Measurements from ENCODE around the gene BBS1.
A peak's percentile ranks its signal among the peaks of the same experiment; 100 is the strongest.

Gene BBS1

DNA sequence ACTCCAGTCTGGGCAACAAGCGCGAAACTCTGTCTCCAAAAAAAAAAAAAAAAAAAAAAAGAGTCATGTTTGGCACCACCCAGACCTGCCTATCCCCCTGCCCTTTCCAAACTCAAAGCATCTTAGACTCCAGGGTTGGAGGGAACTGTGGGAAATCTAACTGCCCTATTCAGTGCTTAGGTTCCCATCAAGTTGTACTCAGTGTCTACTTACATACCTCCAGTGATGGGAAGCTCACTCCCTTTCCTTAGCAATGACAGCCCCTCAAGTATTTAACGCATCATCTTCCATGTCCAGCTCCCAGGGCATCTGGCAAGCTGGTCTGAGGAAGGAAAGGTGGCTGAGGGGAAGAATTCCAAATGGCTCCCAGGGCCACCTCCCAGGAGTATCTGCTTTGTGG lies 39.3 kb downstream of the BBS1 start:
- no peak for DNase-seq (ENCODE audit: low spot score)

DNA sequence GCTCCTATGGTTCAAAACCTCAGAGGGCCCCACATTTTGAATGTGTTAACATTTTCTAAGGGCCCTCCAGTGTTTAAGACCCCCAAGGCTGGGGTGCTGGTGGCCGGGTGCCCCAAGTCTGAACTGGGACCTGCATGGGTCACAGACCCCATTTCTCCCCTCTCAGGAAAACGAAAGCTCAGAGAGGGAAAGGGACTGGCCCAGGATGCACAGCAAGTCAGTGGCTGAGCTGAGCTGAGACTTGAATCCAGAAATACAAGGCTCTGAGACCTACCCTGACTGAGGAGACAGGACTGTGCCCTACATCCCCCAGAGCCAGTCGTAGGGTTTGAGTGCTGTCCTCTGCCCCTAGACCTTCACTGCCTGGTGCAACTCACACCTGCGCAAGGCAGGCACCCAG lies 40.5 kb downstream of the BBS1 start:
- no peak for DNase-seq (ENCODE audit: low spot score)

DNA sequence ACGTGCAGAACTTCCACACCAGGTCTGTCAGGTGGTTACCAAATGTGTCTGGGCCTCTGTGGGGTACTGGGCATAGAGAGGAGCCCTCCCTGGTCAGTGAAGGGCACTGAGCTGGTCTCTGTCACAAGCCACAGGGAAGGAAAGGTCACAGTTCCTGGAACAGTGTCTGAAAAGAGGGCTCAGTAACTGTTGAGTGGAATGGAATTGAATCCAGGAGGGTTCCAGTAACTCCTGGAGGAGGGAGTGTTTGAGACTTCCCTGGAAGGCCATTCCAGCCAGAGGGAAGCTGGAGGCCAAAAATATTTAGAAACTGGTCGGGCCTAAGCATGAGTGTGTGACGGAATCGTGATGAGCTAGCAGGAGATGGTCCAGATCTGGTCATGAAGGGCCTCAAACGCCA lies 44.2 kb downstream of the BBS1 start:
- DNase-seq (ENCODE audit: low spot score), result no peak

DNA sequence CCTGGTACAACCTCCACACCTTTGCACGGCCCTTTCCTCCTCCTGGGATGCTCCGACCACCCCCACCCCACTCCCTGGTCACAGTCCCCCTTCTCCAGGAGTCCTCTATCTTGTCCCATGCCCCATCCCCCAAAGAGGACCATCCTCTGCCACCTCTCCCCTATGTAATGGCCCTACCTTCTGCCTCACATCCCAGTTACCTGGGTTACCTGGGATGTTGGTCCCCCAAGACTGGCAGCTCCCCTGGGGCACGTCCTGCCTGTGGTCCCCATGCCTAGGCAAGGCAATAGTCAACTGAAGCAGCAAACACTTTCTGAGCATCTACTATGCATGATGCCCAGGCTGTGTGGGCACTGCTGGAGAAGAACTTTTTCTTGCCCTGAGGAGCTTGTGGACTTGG lies 45.0 kb downstream of the BBS1 start:
- no peak for DNase-seq (ENCODE audit: low spot score)

DNA sequence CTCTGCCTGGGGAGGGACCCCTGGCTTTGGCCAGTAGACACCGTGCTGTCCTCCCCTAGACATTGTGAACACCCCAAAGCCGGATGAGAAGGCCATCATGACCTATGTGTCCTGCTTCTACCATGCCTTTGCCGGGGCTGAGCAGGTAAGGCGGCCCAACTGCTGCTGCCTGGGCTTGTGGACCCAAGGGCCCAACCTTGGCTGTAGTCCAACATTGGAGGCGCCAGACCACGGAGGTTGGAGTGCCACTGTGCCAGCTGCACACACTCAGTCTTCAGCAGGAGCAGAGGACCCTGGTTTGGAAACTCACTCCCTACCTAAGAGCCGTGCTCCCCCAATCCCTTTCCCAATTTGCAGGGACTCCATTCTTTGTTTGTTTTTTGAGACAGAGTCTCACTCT lies 45.7 kb downstream of the BBS1 start:
- DNase-seq (ENCODE audit: low spot score), result no peak

DNA sequence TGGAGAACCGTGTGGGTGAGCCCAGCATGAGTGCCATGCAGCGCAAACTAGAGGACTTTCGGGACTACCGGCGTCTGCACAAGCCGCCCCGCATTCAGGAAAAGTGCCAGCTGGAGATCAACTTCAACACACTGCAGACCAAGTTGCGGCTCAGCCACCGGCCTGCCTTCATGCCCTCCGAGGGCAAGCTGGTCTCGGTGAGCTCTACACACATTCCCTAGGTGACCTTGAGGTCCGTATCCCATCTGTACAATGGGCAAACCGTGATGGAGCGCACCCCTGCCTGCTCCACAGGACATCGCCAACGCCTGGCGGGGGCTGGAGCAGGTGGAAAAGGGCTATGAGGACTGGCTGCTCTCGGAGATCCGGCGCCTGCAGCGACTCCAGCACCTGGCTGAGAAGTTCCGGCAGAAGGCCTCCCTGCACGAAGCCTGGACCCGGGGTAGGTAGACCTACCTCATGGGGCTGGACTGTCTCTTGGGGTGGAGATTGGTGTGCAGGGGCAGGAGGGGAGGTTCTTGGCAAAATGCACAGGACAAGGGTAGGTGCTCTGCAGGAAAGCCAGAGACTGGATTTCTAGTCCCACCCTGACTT lies 47.4 kb downstream of the BBS1 start:
- DNase-seq (ENCODE audit: low spot score), result no peak

DNA sequence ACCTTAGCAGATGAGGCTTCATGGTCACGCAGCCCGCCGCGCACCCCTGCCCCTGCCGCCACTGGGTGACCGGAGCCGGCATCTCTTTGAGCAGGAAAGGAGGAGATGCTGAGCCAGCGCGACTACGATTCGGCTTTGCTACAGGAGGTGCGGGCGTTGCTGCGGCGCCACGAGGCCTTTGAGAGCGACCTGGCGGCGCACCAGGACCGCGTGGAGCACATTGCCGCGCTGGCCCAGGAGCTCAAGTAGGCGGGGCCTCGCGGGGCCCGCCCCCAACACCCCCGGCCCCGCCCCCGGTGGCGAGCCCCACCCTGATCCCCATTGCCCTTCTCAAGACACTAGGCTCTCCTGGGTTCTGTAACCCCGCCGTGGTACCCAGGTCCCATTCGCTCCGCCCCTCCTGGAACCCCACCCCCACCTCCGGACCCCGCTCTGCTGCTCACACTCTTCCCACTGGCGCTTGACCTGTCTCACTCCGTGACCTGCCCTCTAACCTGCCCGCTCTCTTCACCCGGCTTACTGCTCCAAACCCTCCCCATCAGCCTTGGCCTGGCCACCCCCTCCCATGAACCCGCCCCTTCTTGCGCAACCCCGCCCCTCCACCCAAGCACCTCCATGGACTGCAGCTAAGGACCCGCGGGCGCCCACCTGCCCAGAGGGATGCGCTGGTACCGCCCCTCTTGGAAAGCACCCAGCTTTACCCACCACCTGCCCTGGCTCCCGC lies 48.9 kb downstream of the BBS1 start:
- DNase-seq (ENCODE audit: low spot score), result peak; percentile 47

DNA sequence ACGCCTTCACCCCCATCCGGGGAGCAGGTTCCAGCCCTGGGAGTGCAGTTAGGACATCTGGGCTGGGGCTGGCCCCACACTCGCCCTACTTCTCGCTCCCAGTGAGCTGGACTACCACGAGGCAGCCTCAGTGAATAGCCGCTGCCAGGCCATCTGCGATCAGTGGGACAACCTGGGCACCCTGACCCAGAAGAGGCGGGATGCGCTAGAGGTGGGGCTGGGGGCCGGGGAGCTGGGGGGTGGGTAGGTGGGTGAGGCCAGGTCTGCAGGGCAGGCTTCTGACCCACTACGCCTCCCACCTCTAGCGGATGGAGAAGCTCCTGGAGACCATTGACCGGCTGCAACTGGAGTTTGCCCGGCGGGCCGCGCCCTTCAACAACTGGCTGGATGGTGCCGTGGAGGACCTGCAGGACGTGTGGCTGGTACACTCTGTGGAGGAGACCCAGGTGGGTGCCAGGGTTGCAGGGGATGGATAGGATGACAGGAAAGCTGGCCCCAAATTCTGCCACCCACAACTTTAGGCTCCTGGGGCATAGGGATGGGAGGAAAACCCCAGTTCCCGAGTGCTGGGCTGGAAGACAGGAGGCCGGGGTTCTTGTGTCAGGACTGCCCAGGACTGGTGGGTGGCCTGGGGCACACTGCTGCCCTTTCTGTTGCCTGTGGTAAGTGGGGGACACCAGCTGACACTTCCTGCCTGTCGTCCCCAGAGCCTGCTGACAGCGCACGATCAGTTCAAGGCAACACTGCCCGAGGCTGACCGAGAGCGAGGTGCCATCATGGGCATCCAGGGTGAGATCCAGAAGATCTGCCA lies 49.6 kb downstream of the BBS1 start:
- no peak for DNase-seq (ENCODE audit: low spot score)

DNA sequence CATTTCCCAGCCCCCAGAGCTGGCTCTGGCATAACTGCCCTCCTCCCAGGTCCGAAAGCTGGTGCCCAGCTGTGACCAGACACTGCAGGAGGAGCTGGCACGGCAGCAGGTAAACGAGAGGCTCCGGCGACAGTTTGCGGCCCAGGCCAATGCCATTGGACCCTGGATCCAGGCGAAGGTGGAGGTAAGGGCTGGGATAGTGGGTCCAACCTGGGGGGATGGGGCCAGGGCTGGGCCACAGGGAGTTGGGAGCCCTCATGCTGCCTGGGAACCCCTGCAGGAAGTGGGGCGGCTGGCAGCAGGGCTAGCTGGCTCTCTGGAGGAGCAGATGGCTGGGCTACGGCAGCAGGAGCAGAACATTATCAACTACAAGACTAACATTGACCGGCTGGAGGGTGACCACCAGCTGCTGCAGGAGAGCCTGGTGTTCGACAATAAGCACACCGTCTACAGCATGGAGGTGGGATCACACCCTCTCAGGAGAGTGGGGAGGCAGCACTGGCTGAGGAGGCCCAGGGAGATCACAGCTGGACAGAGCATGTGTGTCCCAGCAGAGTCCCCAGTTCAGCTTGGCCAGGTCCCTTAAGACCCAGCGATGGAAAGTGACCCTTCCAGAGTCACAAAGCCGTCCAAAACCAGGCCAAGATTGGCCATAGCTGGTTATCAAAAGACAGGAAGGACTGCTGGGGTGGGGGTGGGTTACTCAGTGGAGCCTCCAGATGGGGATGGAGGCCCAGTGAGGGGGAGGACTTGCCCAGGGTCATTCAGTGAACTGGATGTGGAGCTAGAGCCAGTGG lies 50.9 kb downstream of the BBS1 start:
- no peak for DNase-seq (ENCODE audit: low spot score)

DNA sequence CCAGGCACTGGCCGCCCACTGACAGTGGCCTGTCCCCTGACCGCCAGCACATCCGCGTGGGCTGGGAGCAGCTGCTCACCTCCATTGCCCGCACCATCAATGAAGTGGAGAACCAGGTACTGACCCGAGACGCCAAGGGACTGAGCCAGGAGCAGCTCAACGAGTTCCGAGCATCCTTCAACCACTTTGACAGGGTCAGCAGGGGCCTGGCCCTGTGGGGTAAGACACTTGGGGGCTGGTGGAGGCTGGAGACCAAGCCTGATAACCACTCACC lies 51.5 kb downstream of the BBS1 start:
- DNase-seq (ENCODE audit: low spot score), result no peak

DNA sequence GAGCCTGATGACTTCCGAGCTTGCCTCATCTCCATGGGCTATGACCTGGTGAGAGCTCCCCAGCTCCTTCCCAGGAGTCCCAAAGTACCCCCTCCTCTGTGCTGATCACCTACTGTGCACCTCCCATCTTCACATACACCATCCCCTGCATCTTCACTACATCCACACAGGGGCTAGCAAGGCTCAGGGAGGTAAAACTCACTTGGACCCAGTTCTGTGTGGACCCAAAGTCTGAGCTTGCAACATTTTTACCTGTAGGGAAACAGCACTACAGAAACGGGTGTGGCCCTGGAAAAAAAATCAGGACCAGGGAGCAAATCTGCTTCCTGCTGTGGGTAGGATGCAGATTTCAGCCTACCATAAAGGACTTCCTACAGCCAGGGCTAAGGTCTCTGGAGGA lies 51.8 kb downstream of the BBS1 start:
- DNase-seq (ENCODE audit: low spot score), result no peak

DNA sequence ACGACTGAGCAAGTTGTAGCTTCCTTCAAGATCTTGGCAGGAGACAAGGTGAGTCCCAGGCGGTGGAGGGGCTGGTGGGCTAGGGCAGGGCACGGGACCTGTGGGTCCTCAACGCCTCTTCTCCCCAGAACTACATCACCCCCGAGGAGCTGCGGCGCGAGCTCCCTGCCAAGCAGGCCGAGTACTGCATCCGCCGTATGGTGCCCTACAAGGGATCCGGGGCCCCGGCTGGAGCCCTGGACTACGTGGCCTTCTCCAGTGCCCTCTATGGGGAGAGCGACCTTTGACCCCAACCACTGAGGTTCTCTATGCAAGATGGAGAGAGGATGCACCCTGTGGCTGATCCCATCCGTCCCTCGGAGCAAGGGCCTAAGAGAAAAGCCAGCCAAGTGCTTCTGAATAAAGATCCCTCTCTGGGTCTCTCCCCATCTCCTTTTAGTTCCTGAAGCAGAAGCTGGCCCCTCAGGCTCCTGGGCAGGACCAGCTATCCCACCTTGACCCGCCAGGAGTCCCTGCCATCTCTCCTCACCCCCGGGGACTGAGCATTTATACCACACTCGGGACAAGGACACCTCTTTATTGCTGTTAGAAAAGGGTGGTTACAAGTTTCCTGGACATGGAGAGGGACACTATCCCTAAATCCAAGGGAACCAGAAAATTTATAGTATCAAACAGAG lies 52.6 kb downstream of the BBS1 start:
- no peak for DNase-seq (ENCODE audit: low spot score)

DNA sequence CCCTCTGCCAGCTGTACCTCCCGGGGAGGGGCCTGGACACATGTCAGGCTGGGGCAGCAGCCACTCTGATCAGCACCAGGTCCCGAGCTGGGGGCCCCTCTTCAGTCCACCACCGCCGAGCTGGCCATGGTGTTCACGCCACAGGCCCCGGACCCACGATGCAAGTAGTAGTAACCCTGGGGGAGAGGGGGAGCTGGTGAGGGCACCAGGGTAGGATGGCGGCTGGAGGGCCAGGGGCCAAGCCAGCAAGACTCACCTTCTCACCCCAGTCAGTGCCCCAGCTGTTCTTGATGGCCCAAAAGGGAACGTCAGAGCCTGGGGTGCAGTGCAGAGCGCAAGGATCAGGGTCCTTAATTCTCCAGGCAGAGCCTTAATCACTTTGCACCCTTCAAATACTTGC lies 53.4 kb downstream of the BBS1 start:
- no peak for DNase-seq (ENCODE audit: low spot score)

DNA sequence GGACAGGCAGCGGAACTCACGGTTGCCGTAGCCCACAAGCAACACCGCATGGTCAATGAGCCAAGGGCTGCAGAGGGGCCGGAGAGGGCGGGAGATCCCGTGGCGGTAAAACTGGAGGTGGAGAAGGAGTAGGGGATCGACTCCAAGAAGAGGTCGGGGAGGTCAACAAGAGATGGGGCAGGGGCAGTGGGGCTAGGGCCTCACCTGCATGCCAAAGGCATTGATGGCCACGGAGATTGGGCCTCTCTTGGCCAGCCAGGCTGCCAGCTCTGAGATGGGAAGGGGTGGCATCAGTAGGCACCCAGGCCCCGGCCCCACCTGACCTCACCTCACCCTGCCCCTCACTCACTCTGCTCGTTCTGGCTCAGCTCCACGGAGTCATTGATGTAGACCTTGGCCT lies 54.1 kb downstream of the BBS1 start:
- DNase-seq (ENCODE audit: low spot score), result no peak

DNA sequence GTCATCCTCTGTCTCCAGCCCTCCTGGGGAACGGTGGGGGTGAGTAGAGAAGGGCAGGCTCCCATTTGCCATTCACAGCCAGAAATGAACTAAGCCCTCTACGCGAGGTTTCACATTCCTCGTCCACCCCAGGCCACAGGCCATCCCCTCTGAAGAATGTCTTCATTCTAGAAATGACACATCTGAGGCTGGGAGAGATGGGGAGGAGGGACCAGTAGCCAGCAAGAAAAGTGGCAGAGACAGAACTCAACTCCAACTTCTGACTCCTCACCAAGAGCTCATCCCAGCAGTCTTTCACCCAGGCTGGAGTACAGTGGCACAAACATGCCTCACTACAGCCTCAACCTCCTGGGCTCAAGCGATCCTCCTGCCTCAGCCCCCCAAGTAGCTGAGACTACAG lies 54.5 kb downstream of the BBS1 start:
- DNase-seq (ENCODE audit: low spot score), result no peak

DNA sequence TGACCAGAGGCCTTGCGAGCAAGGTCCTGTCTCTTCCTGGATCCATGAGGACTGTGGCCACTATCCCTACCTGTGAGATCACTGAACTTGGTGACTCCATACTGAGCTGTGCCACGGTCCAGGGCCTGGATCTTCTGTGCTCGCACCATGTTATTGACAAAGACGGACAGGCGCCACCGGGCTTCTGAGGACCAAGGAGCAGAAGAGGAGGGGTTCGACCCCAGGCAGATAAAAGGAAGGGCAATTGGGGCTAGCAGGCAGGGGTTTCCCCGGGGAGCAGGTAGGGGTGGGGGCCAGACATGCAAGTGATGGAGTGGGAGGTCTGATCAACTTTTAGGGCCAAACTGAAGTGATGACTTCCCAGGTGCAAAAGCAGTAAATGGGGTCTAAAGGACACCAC lies 55.8 kb downstream of the BBS1 start:
- no peak for DNase-seq (ENCODE audit: low spot score)

DNA sequence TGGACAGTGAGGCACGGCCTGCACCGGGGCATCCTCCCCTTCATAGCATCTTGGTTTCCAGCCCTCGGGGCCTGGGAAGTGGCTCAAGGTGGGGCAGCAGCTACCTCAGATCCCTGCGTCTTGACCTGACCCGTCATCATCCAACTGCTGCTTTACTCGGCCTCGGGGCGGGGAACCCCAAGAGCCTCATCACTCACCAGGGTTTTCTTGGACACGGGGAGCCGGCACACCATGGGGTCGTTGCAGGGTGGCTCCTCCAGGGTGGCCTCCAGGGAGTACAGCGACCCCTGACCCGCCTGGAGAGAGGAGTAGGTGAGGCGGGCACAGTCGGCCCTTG lies 57.3 kb downstream of the BBS1 start:
- DNase-seq (ENCODE audit: low spot score), result no peak

DNA sequence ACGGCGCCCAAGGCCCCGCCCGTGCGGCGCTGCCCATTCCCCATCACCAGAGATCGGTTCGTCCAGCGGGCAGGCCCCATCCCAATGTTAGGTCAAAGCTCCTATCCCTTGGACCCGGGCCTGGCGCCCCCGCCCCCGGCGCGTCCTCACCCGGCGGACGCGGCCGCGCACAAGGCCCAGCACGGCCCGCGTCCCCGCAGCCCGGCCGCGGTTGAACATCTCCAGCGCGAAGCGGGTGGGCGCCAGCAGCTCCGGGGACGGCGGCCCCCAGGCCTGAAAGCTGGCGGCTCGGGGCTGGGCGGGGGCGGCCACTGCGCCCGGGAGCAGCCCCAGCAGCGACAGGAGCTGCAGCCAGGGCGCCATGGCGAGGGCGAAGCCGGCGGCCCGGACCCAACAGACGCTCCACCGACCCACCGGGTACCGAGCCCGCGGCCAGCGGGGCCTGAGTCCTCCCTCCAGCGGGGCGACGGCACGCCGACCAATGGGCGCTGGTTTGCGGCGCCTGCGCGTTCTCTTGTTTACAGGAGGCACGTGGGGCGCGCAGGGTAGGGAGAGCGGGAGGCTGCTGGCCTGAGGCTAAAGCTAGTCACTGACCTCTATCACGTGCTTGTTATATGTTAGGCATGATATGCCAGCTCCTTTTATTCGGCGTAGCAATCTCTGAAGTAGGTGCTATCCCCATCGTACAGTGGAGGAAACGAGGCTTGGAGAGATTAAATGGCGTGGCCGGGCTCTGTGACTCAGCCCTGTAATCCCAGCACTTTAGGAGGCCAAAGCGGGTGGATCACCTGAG lies 57.9 kb downstream of the BBS1 start, which contains the start of gene CTSF:
Gene CTSF (minus strand): TSS at position 483 of the 793 bp plus-strand sequence. CDS start 120 bp downstream, at position 363.
- DNase-seq (ENCODE audit: low spot score), result peak; percentile 99

DNA sequence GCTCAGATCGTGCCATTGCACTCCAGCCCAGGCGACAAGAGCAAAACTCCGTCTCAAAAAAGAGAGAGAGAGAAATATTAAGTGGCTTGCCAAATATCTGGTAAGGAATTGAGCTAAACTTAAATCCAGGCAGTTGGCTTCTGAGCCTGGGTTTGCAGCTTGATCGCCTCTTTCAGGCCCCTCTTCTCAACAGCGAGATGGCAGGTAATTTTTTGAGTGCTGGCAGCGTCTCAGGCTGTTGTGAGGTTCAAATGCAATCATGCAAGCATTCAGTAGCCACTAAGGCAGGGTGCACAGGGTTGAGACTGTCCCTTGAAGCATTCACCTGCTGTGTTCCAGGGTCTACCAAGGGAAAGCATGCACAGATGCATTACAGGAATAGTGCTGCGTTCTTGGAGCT lies 58.6 kb downstream of the BBS1 start:
- DNase-seq (ENCODE audit: low spot score), result no peak

DNA sequence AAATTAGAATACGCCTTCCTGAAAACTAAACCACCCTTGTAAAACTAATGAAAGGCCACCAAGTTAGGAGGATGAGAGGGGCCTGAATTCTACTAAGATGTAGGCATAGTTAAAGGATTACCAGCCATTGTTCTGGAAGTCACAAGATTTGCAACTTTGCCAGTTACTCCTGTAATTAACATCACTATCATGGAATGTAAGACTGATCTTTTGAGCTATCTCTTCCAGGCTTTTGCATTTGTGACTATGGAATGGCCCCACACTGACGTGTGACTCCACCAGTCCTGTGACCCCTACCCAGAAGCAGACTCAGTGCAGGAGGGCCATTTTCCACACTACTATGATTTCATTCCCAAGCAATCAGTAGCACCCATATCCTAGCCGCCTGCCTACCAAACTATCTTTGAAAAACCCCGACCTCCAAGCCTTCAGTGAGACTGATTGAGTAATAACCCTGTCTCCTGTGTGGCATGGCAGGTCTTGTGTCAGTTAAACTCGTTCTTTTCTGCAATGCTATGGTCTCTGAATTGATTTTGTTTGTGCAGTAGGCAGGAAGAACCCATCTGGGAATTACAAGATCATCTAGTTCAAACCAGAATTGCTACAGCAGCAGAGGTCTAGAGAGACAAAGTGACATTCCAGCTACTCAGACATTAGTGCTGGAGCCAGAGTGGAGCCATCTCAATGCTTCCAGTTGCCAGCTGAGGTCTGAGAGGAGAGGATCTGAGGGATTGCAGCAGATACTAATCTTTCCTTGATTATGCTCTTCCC lies 59.8 kb downstream of the BBS1 start:
- DNase-seq (ENCODE audit: low spot score), result no peak

DNA sequence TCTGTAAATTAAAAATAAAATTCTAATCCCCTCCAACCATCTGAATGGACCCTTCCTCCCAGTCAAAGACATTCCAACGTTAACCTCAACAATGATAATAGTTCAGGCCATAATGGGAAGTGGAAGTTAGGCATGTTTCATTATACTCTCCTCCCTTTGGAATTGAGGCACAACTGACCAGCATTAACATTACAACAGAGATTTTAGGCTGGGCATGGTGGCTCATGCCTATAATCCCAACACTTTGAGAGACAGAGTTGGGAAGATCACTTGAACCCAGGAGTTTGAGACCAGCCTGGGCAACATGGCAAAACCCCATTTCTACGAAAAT lies 60.4 kb downstream of the BBS1 start:
- no peak for DNase-seq (ENCODE audit: low spot score)
